Measurements from ENCODE around the gene ATP7B.

GRCh38 chr13:52051400-52051799 is 40.1 kb upstream of the ATP7B start:
- TF ChIP-seq CTCF (IDR thresholded peaks at IDR 0.05; ENCODE audit: borderline replicate concordance, extremely low read depth, low read length, poor library complexity, severe bottlenecking) (no peak), EZH2 (IDR thresholded peaks at IDR 0.05; ENCODE audit: borderline replicate concordance, low read depth, low read length, severe bottlenecking) (no peak)

All from DND-41 (cell line).